Prostate gland (tissue), 2 donors: ENCODE data around the gene EVA1A. TPM values are rescaled to one million over a fixed set of nuclear protein-coding genes. Genes with fewer than 3 reads are reported as not detected.

ENCODE experiments used
- DNase-seq: peaks from one replicate; pipeline ENCODE4 v3.0.0-alpha.2; 2019; ENCODE audit warnings: low spot score
- H3K27ac ChIP-seq, 2 donors: fragments of 200-600 bp; sonication (generic); 2 replicates each; pipeline ENCODE4 v1.5.1; 2017 to 2019
- H3K27me3 ChIP-seq: fragments of 200-600 bp; sonication (generic); replicated peaks from 2 replicates; pipeline ENCODE4 v1.5.1; 2019; ENCODE audit not compliant: insufficient read depth
- H3K36me3 ChIP-seq, 2 donors: fragments of 200-600 bp; sonication (generic); 1 replicate in 1 of 2; 2 replicates in 1 of 2; pipeline versions ENCODE4 v1.5.1 to v1.8.1; 2017 to 2019
- H3K4me1 ChIP-seq: fragments of 200-600 bp; sonication (generic); replicated peaks from 2 replicates; pipeline ENCODE4 v1.5.1; 2019
- H3K4me3 ChIP-seq, 2 donors: fragments of 200-600 bp; sonication (generic); 2 replicates each; pipeline ENCODE4 v1.5.1; 2017 to 2019
- H3K9me3 ChIP-seq: fragments of 200-600 bp; sonication (generic); 2 replicates; pipeline ENCODE4 v1.5.1; 2017
- POLR2A ChIP-seq: fragments of 450-650 bp; IDR thresholded peaks from one replicate; pipeline ENCODE4 v1.6.1; 2016; ENCODE audit warnings: antibody characterized with exemption, mild to moderate bottlenecking
- POLR2AphosphoS5 ChIP-seq: sonication (generic); formaldehyde crosslinking; IDR thresholded peaks from one replicate; pipeline ENCODE4 v1.6.1; 2017; ENCODE audit warnings: antibody characterized with exemption
- WGBS: methylation state at CpG from one replicate; pipeline ENCODE4 v1.1.5; 2018; 5-methylcytosine and 5-hydroxymethylcytosine counted together
- intact Hi-C: fragments of 100-400 bp; cut with DNase I; formaldehyde crosslinking; loops from one replicate; pipeline ENCODE4 v1.14.2; 2022
- total RNA-seq, 2 donors: library from RNA; depleted of rRNA; stranded (reverse); fragments of >200 nt; gene quantifications; one replicate each; pipeline ENCODE4 v1.1.0, GENCODE V29; 2016
- TF ChIP-seq, protein P1 (sequence below), 4 experiments: fragments of 200-600 bp in 2 of 4; fragments of 450-650 bp in 2 of 4; sonication (generic) in 2 of 4; IDR thresholded peaks; 1 replicate in 3 of 4; 2 replicates in 1 of 4; pipeline ENCODE4 v1.5.1; 2016 to 2019; ENCODE audit warnings: antibody characterized with exemption in 4 of 4, mild to moderate bottlenecking in 2 of 4, moderate library complexity in 2 of 4

EVA1A gene
- total RNA-seq, 2 donors from 2014 or later: 9.7 to 16.9 TPM

DNA sequence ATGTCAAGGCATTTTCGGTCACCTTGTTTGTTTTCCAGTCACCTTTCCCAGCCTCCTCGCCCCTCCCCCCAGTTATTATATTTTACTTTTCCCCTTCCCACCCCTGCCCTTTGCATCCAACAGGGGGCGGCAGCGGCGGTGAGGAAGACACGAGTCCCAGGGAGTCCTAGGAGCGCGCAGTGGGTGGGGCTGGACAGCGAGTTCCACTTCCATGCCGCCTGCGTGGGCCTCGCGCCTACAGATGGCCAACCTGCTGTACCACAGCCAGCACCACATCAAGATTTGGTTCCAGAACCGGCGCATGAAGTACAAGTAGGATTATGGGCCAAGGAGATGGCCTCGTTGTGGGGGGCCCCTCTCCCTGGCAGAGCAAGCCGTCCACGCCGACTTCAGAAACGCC lies 37.2 kb upstream of the EVA1A start:
- no peaks in the 10 kb centered on the region for H3K27me3 ChIP-seq
- TF ChIP-seq, protein P1, sequence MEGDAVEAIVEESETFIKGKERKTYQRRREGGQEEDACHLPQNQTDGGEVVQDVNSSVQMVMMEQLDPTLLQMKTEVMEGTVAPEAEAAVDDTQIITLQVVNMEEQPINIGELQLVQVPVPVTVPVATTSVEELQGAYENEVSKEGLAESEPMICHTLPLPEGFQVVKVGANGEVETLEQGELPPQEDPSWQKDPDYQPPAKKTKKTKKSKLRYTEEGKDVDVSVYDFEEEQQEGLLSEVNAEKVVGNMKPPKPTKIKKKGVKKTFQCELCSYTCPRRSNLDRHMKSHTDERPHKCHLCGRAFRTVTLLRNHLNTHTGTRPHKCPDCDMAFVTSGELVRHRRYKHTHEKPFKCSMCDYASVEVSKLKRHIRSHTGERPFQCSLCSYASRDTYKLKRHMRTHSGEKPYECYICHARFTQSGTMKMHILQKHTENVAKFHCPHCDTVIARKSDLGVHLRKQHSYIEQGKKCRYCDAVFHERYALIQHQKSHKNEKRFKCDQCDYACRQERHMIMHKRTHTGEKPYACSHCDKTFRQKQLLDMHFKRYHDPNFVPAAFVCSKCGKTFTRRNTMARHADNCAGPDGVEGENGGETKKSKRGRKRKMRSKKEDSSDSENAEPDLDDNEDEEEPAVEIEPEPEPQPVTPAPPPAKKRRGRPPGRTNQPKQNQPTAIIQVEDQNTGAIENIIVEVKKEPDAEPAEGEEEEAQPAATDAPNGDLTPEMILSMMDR (IDR thresholded peaks at IDR 0.05): no peak
- no peak for TF ChIP-seq POLR2A
- no peak for TF ChIP-seq POLR2AphosphoS5
- no peaks in the 10 kb centered on the region for H3K36me3 ChIP-seq
- no peak for DNase-seq
- no peaks in the 10 kb centered on the region for H3K9me3 ChIP-seq
- WGBS: 91% methylated on average over 19 of the region's 20 CpGs
- intact Hi-C loops: no loop called here
- H3K4me1 ChIP-seq: no peaks in the 10 kb centered on the region
- H3K27ac ChIP-seq: no peak overlapping the region
- H3K4me3 ChIP-seq: no peak overlapping the region

DNA sequence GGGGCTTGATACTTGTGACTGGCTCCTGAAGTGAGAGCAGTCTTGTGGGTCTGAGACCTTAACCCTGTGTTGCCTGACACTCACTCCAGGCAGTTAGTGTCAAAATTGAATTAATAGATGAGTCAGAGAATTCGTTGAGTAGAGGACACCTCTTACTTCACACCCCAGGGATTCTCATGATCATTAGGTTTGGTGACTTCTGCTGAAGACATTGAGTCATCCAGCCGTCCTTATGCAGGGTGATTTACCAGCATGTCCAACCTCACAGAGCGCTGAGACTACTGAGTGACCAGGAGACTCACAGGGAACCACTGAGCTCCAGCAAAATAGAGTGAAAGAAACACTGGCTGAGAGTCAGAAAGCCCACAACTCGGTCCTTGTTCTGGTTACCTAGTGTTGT lies 36.0 kb upstream of the EVA1A start:
- Histone ChIP-seq H3K27ac (no peak overlapping the region), H3K4me1 (no peaks in the 10 kb centered on the region), H3K36me3 (no peaks in the 10 kb centered on the region), H3K4me3 (no peak overlapping the region), H3K9me3 (no peaks in the 10 kb centered on the region), H3K27me3 (no peaks in the 10 kb centered on the region)
- intact Hi-C loops: no loop called here
- WGBS: 86% methylated on average over 4 of the region's 4 CpGs
- DNase-seq: no peak
- TF ChIP-seq POLR2A (no peak), POLR2AphosphoS5 (no peak)
- TF ChIP-seq, protein P1 (IDR thresholded peaks at IDR 0.05): no peak

DNA sequence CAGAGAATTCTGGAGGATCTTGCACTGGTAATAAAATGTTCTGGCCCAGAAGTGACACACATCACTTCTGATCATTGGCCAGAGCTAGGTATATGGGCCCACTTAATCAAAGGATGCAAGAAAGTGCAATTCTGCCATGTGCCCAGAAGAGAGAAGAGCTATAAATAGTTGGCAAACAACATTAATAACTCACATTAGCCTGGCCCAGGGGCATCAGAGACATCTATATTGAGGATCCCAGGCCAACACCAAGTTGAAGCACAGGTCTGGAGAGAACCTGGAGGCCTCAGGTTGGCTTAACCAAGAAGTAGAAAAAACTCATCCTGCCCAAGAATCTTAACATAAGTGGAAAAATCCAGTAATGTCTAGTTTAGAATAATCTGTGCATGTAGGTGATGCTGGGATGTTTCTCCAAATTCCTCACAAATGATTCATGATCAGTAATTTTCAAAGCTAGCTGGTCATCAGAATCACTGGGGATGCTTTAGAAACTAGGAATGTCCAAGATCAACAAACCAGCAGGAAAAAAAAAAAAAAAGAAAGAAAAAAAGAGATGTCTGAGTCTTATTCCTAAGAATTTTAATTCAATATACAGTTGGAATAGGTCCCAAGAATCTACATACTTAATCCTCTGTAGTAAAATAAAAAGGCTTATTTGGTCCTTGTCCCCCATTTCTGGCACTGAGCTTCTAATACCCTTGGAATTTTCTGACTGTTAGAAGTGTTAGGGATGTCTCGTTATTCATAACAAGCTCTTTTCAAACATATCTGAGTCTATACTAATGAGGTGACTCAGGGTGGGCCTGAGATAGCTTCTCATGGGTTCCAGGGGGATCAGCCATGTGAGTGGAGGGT lies 35.0 kb upstream of the EVA1A start:
- Histone ChIP-seq H3K27ac (no peak overlapping the region), H3K27me3 (no peaks in the 10 kb centered on the region), H3K4me3 (no peak overlapping the region), H3K36me3 (no peaks in the 10 kb centered on the region), H3K4me1 (no peaks in the 10 kb centered on the region), H3K9me3 (no peaks in the 10 kb centered on the region)
- 72% methylated on average over 1 of the region's 1 CpG for WGBS
- no peak for DNase-seq
- TF ChIP-seq POLR2AphosphoS5: no peak
- TF ChIP-seq, protein P1 (IDR thresholded peaks at IDR 0.05): no peak
- TF ChIP-seq POLR2A: no peak
- intact Hi-C loops: no loop called here

DNA sequence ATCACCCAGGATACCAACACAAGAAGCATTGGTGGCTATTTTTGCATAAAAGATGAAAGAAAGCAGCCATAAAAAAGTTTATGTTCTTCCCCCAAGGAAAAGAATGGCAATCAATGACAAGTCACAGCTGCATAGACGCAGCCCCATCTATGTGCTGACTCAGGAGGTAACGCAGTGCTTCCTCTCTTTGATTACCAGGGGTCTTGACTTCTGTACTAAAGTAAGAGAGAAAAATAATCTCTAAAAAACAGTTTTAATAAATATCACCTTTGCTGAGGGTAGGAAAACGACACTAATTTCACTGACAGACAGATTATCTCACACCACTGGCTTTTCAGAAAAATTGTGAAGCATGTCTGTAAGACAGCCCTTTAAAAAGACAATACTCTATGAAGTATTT lies 33.9 kb upstream of the EVA1A start:
- Histone ChIP-seq H3K4me1 (no peaks in the 10 kb centered on the region), H3K36me3 (no peaks in the 10 kb centered on the region), H3K9me3 (no peaks in the 10 kb centered on the region), H3K4me3 (no peak overlapping the region), H3K27ac (no peak overlapping the region), H3K27me3 (no peaks in the 10 kb centered on the region)
- TF ChIP-seq, protein P1 (IDR thresholded peaks at IDR 0.05): no peak
- TF ChIP-seq POLR2A (no peak), POLR2AphosphoS5 (no peak)
- 50% methylated on average over 3 of the region's 3 CpGs for whole genome bisulfite sequencing
- no peak for DNase-seq
- intact Hi-C loops: no loop called here

DNA sequence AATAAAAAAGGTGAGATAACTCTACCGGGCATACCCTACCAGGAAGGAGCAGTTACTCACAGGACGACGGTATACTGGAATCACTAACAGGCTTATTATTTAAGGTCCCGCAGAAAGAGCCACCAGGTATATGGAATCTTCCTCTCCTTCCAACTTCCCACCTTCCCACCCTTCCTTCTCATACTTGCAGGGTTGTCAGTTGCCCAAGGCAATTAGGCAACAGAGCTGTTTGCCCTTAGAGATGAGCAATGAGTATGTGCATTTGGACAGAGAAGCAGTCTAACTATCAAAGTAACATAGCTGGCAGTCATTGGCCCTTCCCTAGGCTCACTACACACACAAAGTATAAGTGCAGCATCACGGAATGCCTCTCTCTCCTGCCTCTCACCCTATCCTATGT lies 32.1 kb upstream of the EVA1A start:
- no peaks in the 10 kb centered on the region for H3K36me3 ChIP-seq
- no peak for TF ChIP-seq POLR2A
- no peak for TF ChIP-seq POLR2AphosphoS5
- TF ChIP-seq, protein P1 (IDR thresholded peaks at IDR 0.05): no peak
- H3K27ac ChIP-seq: no peak overlapping the region
- H3K4me1 ChIP-seq: no peaks in the 10 kb centered on the region
- H3K4me3 ChIP-seq: no peak overlapping the region
- WGBS: 86% methylated on average over 5 of the region's 5 CpGs
- no peaks in the 10 kb centered on the region for H3K9me3 ChIP-seq
- intact Hi-C loops: no loop called here
- DNase-seq: no peak
- no peaks in the 10 kb centered on the region for H3K27me3 ChIP-seq
